HepG2 (cell line): ENCODE measurements around the gene CLIP2. TPM values are rescaled to one million over a fixed set of nuclear protein-coding genes. Genes with fewer than 3 reads are reported as not detected.

Source experiments
- ATAC-seq: fragments of 200-7000 bp; cut with Tn5 transposase; 3 replicates; pipeline ENCODE4 v1.9.1; 2020; ENCODE audit warnings: mild to moderate bottlenecking, moderate library complexity
- BruUV-seq: library from RNA; stranded (reverse); fragments of 400-500 nt; replicated peaks from 2 replicates; lab custom pipeline; 2021; lab: Mats Ljungman, UMichigan
- CTCF ChIA-PET: fragments of 300-600 bp; formaldehyde crosslinking; extraction: SDS; loops from one replicate; lab custom pipeline; 2021; ENCODE audit warnings: low total read pairs, inconsistent platforms, low intra/inter-chr PET ratio; lab: Yijun Ruan, JAX
- POLR2A ChIA-PET: fragments of 350-600 bp; sonication (Branson Sonifier 250); formaldehyde crosslinking; loops from one replicate; lab custom pipeline; 2020; ENCODE audit warnings: antibody characterized with exemption, inconsistent platforms; lab: Yijun Ruan, JAX
- DNase-seq: peaks from one replicate; pipeline ENCODE4 v3.0.0-alpha.2; 2015; ENCODE audit warnings: low spot score
- FAIRE-seq: peaks from 3 replicates; lab custom pipeline; 2011; peaks lifted over from hg19 to GRCh38; lab: Jason Lieb, UNC
- H2AFZ ChIP-seq: one replicate; pipeline ENCODE4 v1.6.1; 2011; ENCODE audit warnings: low read length, inconsistent platforms
- H3K27ac ChIP-seq: fragments of 300-600 bp; 3 replicates; pipeline ENCODE4 v1.8.0; 2011; ENCODE audit warnings: mixed run types, mild to moderate bottlenecking, mixed read lengths, low read length, inconsistent platforms; ENCODE audit not compliant: insufficient read depth; ENCODE audit errors: extremely low read length
- H3K27me3 ChIP-seq, 2 experiments: fragments of 200-600 bp in 1 of 2; 2 replicates in 1 of 2; 3 replicates in 1 of 2; pipeline versions ENCODE4 v1.6.0 to v1.8.0; 2011; ENCODE audit warnings: low read length in 2 of 2, mild to moderate bottlenecking in 2 of 2, moderate library complexity in 2 of 2, inconsistent platforms in 1 of 2; ENCODE audit not compliant: insufficient read depth in 2 of 2, control insufficient read depth in 1 of 2
- H3K36me3 ChIP-seq, 2 experiments: fragments of 200-600 bp in 1 of 2; replicated peaks in 1 of 2; 2 replicates in 1 of 2; 3 replicates in 1 of 2; pipeline versions ENCODE4 v1.5.1 to v1.8.0; 2011; ENCODE audit warnings: low read length in 2 of 2, inconsistent platforms in 1 of 2; ENCODE audit not compliant: insufficient read depth in 2 of 2, control insufficient read depth in 1 of 2
- H3K4me1 ChIP-seq: 2 replicates; pipeline ENCODE4 v1.5.1; 2012; ENCODE audit warnings: low read length, inconsistent platforms; ENCODE audit not compliant: insufficient read depth
- H3K4me2 ChIP-seq: 2 replicates; pipeline ENCODE4 v1.6.0; 2011; ENCODE audit warnings: low read depth, low read length, inconsistent platforms
- H3K4me3 ChIP-seq, 3 experiments: fragments of 200-600 bp in 1 of 3; sonication (generic), shearing (Covaris generic) in 1 of 3; replicated peaks in 1 of 3; 2 replicates each; pipeline ENCODE4 v1.5.1; 2011 to 2016; ENCODE audit warnings: low read length in 3 of 3, inconsistent platforms in 2 of 3, low read depth in 2 of 3, mild to moderate bottlenecking in 2 of 3, control low read depth in 1 of 3, mixed read lengths in 1 of 3; ENCODE audit not compliant: insufficient read depth in 1 of 3
- H3K79me2 ChIP-seq: one replicate; pipeline ENCODE4 v1.6.1; 2011; ENCODE audit warnings: low read length, inconsistent platforms; ENCODE audit not compliant: insufficient read depth
- H3K9ac ChIP-seq: 2 replicates; pipeline ENCODE4 v1.6.0; 2011; ENCODE audit warnings: mild to moderate bottlenecking, low read depth, low read length, inconsistent platforms; ENCODE audit not compliant: insufficient read depth
- H3K9me3 ChIP-seq: 2 replicates; pipeline ENCODE4 v1.5.1; 2012; ENCODE audit warnings: mild to moderate bottlenecking, low read length
- H4K20me1 ChIP-seq: 2 replicates; pipeline ENCODE4 v1.6.0; 2011; ENCODE audit warnings: inconsistent platforms, mild to moderate bottlenecking, low read length, moderate library complexity; ENCODE audit not compliant: insufficient read depth
- AKAP8 ChIP-seq: sonication (generic); formaldehyde crosslinking; IDR thresholded peaks from 2 replicates; pipeline ENCODE4 v1.5.1; 2020; ENCODE audit warnings: mild to moderate bottlenecking, missing genetic modification reagents
- BCL6 ChIP-seq: IDR thresholded peaks from 2 replicates; pipeline ENCODE4 v1.6.1; 2016; ENCODE audit warnings: missing genetic modification reagents, missing compliant biosample characterization
- RAD51 ChIP-seq: fragments of 450-650 bp; IDR thresholded peaks from 2 replicates; pipeline ENCODE4 v1.6.1; 2016; ENCODE audit warnings: borderline replicate concordance
- SOX5 ChIP-seq: IDR thresholded peaks from 2 replicates; pipeline ENCODE4 v1.6.1; 2016; ENCODE audit warnings: borderline replicate concordance
- ZNF746 ChIP-seq: sonication (generic); formaldehyde crosslinking; IDR thresholded peaks from 2 replicates; pipeline ENCODE4 v1.8.0; 2022; ENCODE audit warnings: mild to moderate bottlenecking, missing genetic modification reagents
- WGBS: methylation state at CpG from one replicate; pipeline ENCODE4 v1.1.6; 2017; ENCODE audit warnings: low lambda C conversion rate; 5-methylcytosine and 5-hydroxymethylcytosine counted together
- in situ Hi-C: cut with HindIII; loops from 2 replicates; pipeline ENCODE4 v1.10.0; 2017; ENCODE audit warnings: low pct_unique_long_range_greater_than_20kb; ENCODE audit not compliant: extremely low pct_ligation_motif_present
- intact Hi-C: fragments of 100-400 bp; cut with micrococcal nuclease; formaldehyde crosslinking; loops from one replicate; pipeline ENCODE4 v1.10.0; 2022; ENCODE audit not compliant: unreplicated experiment
- polyA plus RNA-seq, 8 experiments: library from polyadenylated mRNA; depleted of rRNA in 3 of 8; stranded (reverse) in 7 of 8; unstranded in 1 of 8; fragments of >200 nt; fragmentation: Illumina TruSeq in 4 of 8; extraction: Trizol in 4 of 8; gene quantifications; 2 replicates each; pipeline versions ENCODE4 v1.2.1 to v1.2.3, GENCODE V29; 2011 to 2016; ENCODE audit warnings: low read depth in 4 of 8, missing spikeins in 1 of 8, mixed read lengths in 1 of 8; ENCODE audit not compliant: insufficient read depth in 1 of 8
- total RNA-seq, 5 experiments: library from RNA; depleted of rRNA; stranded (reverse); fragments of >200 nt; fragmentation: Illumina TruSeq; extraction: Trizol; gene quantifications; 2 replicates each; pipeline ENCODE4 v1.2.3, GENCODE V29; 2016; ENCODE audit warnings: low read depth in 1 of 5
- TF ChIP-seq, protein P1 (sequence below): sonication (generic); formaldehyde crosslinking; IDR thresholded peaks from 2 replicates; pipeline ENCODE4 v1.4.0; 2020; ENCODE audit warnings: missing genetic modification reagents
- TF ChIP-seq, protein P2 (sequence below): fragments of 450-650 bp; IDR thresholded peaks from 2 replicates; pipeline ENCODE4 v1.6.1; 2017
- TF ChIP-seq, protein P3 (sequence below): sonication (generic); formaldehyde crosslinking; IDR thresholded peaks from 2 replicates; pipeline ENCODE4 v1.4.0; 2020; ENCODE audit warnings: mild to moderate bottlenecking, missing genetic modification reagents, borderline replicate concordance
- TF ChIP-seq, protein P4 (sequence below): sonication (generic); formaldehyde crosslinking; IDR thresholded peaks from 2 replicates; pipeline ENCODE4 v1.8.1; 2023; ENCODE audit warnings: mild to moderate bottlenecking, missing genetic modification reagents
- TF ChIP-seq, protein P5 (sequence below): sonication (generic); formaldehyde crosslinking; IDR thresholded peaks from 2 replicates; pipeline ENCODE4 v1.8.0; 2022; ENCODE audit warnings: mild to moderate bottlenecking, missing genetic modification reagents
- TF ChIP-seq, protein P6 (sequence below): sonication (generic); formaldehyde crosslinking; IDR thresholded peaks from 2 replicates; pipeline ENCODE4 v1.4.0; 2020; ENCODE audit warnings: missing genetic modification reagents

The CLIP2 gene
- total and polyA plus RNA-seq, 2 of the 13 experiments (the other 11 are each of a cell fraction or from before 2014, with no cell fraction given): 6.5 to 17.4 TPM

DNA sequence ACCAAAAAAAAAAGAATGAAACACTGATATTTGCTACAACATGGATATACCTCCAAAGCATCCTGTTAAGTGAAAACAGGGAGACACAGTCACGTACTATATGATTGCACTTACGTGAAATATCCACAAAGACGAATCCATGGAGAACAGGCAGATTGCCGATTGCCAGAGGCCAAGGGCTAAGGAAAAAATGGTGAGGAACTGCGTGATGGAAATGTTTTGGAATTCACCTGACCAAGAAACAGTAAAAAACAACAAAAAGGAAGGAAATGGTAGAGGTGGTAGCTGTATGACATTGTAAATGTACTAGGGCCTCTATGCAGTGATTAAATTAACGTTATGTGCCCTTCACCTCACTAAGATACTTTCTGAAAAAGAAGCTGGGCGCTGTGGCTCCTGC, 120.4 kb downstream of the CLIP2 start:
- Histone ChIP-seq H3K9ac (no peak overlapping the region), H3K36me3 (peaks cover 0 to 2% of the 10 kb centered on the region in 2 experiments; a peak in 1 of 5 replicates), H3K4me1 (no peaks in the 10 kb centered on the region), H3K27me3 (no peaks in the 10 kb centered on the region), H3K4me2 (no peak overlapping the region), H3K9me3 (no peaks in the 10 kb centered on the region), H3K79me2 (no peaks in the 10 kb centered on the region), H4K20me1 (no peaks in the 10 kb centered on the region), H3K27ac (no peak overlapping the region), H2AFZ (no peak overlapping the region), H3K4me3 (no peak overlapping the region)
- BruUV-seq: no TSS peak
- intact Hi-C loops: no loop called here
- FAIRE-seq (no peak), ATAC-seq (no peak), DNase-seq (no peak)
- in situ Hi-C loops: loop anchor here (10.0 kb wide), 1 partner anchor 345 kb away; no protein-coding TSS in a partner anchor
- POLR2A ChIA-PET: interaction anchor here (0.6 kb wide), 1 partner anchor 745 kb away, joined by 3 read pairs; no protein-coding TSS in a partner anchor
- CTCF ChIA-PET: no interaction called here
- 73% methylated on average over 7 of the region's 7 CpGs for WGBS
- TF ChIP-seq, protein P1, sequence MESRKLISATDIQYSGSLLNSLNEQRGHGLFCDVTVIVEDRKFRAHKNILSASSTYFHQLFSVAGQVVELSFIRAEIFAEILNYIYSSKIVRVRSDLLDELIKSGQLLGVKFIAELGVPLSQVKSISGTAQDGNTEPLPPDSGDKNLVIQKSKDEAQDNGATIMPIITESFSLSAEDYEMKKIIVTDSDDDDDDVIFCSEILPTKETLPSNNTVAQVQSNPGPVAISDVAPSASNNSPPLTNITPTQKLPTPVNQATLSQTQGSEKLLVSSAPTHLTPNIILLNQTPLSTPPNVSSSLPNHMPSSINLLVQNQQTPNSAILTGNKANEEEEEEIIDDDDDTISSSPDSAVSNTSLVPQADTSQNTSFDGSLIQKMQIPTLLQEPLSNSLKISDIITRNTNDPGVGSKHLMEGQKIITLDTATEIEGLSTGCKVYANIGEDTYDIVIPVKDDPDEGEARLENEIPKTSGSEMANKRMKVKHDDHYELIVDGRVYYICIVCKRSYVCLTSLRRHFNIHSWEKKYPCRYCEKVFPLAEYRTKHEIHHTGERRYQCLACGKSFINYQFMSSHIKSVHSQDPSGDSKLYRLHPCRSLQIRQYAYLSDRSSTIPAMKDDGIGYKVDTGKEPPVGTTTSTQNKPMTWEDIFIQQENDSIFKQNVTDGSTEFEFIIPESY (CRISPR knock-in tag): no peak
- TF ChIP-seq SOX5 (CRISPR knock-in tag) (no peak), ZNF746 (CRISPR knock-in tag) (no peak), RAD51 (no peak), AKAP8 (CRISPR knock-in tag) (no peak), BCL6 (CRISPR knock-in tag) (no peak)
- TF ChIP-seq, protein P2, sequence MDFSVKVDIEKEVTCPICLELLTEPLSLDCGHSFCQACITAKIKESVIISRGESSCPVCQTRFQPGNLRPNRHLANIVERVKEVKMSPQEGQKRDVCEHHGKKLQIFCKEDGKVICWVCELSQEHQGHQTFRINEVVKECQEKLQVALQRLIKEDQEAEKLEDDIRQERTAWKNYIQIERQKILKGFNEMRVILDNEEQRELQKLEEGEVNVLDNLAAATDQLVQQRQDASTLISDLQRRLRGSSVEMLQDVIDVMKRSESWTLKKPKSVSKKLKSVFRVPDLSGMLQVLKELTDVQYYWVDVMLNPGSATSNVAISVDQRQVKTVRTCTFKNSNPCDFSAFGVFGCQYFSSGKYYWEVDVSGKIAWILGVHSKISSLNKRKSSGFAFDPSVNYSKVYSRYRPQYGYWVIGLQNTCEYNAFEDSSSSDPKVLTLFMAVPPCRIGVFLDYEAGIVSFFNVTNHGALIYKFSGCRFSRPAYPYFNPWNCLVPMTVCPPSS: no peak
- TF ChIP-seq, protein P3, sequence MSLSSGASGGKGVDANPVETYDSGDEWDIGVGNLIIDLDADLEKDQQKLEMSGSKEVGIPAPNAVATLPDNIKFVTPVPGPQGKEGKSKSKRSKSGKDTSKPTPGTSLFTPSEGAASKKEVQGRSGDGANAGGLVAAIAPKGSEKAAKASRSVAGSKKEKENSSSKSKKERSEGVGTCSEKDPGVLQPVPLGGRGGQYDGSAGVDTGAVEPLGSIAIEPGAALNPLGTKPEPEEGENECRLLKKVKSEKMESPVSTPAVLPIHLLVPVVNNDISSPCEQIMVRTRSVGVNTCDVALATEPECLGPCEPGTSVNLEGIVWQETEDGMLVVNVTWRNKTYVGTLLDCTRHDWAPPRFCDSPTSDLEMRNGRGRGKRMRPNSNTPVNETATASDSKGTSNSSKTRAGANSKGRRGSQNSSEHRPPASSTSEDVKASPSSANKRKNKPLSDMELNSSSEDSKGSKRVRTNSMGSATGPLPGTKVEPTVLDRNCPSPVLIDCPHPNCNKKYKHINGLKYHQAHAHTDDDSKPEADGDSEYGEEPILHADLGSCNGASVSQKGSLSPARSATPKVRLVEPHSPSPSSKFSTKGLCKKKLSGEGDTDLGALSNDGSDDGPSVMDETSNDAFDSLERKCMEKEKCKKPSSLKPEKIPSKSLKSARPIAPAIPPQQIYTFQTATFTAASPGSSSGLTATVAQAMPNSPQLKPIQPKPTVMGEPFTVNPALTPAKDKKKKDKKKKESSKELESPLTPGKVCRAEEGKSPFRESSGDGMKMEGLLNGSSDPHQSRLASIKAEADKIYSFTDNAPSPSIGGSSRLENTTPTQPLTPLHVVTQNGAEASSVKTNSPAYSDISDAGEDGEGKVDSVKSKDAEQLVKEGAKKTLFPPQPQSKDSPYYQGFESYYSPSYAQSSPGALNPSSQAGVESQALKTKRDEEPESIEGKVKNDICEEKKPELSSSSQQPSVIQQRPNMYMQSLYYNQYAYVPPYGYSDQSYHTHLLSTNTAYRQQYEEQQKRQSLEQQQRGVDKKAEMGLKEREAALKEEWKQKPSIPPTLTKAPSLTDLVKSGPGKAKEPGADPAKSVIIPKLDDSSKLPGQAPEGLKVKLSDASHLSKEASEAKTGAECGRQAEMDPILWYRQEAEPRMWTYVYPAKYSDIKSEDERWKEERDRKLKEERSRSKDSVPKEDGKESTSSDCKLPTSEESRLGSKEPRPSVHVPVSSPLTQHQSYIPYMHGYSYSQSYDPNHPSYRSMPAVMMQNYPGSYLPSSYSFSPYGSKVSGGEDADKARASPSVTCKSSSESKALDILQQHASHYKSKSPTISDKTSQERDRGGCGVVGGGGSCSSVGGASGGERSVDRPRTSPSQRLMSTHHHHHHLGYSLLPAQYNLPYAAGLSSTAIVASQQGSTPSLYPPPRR (CRISPR knock-in tag): no peak
- TF ChIP-seq, protein P4, sequence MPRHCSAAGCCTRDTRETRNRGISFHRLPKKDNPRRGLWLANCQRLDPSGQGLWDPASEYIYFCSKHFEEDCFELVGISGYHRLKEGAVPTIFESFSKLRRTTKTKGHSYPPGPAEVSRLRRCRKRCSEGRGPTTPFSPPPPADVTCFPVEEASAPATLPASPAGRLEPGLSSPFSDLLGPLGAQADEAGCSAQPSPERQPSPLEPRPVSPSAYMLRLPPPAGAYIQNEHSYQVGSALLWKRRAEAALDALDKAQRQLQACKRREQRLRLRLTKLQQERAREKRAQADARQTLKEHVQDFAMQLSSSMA (CRISPR knock-in tag): no peak
- TF ChIP-seq, protein P5, sequence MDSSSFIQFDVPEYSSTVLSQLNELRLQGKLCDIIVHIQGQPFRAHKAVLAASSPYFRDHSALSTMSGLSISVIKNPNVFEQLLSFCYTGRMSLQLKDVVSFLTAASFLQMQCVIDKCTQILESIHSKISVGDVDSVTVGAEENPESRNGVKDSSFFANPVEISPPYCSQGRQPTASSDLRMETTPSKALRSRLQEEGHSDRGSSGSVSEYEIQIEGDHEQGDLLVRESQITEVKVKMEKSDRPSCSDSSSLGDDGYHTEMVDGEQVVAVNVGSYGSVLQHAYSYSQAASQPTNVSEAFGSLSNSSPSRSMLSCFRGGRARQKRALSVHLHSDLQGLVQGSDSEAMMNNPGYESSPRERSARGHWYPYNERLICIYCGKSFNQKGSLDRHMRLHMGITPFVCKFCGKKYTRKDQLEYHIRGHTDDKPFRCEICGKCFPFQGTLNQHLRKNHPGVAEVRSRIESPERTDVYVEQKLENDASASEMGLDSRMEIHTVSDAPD (CRISPR knock-in tag): no peak
- TF ChIP-seq, protein P6, sequence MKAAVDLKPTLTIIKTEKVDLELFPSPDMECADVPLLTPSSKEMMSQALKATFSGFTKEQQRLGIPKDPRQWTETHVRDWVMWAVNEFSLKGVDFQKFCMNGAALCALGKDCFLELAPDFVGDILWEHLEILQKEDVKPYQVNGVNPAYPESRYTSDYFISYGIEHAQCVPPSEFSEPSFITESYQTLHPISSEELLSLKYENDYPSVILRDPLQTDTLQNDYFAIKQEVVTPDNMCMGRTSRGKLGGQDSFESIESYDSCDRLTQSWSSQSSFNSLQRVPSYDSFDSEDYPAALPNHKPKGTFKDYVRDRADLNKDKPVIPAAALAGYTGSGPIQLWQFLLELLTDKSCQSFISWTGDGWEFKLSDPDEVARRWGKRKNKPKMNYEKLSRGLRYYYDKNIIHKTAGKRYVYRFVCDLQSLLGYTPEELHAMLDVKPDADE (CRISPR knock-in tag): no peak
